ENCODE data around the gene RBM20. TPM values are rescaled to one million over a fixed set of nuclear protein-coding genes. Genes with fewer than 3 reads are reported as not detected.

RBM20 gene
- total RNA-seq, 1 experiment from 2014 or later: 0.10 TPM

DNA sequence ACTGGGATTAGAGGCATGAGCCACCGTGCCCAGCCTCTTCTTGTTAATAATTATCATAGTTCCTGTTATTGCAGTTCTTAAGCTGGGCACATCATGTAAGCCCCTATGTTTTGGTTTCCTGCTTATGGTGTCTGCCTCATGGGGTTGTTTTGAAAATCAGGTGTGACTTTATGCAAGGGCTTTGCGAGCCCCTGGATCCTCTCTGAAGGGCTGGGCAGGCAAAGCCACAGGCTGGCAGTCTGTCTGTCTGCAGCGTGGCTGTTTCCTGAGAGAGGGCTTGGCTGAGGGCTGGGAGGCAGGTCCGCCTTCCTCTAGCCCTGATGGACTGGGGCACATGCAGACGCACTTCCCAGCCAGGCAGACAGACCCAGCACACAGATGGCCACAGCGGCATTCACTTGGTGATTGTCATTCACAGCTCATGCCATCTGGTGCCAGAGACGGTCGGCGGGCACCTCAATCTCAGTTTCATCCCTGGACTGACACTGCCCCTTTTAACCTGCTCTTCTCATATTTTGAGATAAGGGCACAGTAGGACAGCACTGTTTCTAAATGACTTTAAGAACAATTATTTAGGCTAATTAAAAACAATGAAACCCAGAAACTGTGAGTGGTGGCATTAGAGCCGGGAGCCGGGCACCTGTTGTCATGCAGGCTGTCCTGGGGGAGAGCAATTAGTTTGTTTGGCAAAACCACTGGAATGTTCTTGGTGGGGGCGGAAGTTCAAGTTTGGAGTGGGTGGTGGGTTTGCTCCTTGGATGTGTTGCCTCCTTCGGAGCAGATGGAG, 35.5 kb downstream of the RBM20 start:
- BruUV-seq (replicated peaks): no TSS peak
- H3K36me3 ChIP-seq (ENCODE audit: control insufficient read depth, insufficient read depth, low read length): no peaks in the 10 kb centered on the region
- in situ Hi-C loops (cut with HindIII; ENCODE audit: low pct_unique_long_range_greater_than_20kb, low sequenced_read_pairs) (no loop called here), intact Hi-C loops (cut with micrococcal nuclease; ENCODE audit: unreplicated experiment) (loop anchor here (2.0 kb wide), 1 partner anchor 69 kb away; no protein-coding TSS in a partner anchor)
- H3K9me3 ChIP-seq (ENCODE audit: control insufficient read depth, insufficient read depth, low read depth, low read length): no peaks in the 10 kb centered on the region
- no peaks in the 10 kb centered on the region for H3K4me1 ChIP-seq (ENCODE audit: control insufficient read depth, insufficient read depth, low read length)
- peaks cover 32% of the 10 kb centered on the region for H3K27me3 ChIP-seq (ENCODE audit: control insufficient read depth, insufficient read depth, low read length)
- POLR2A ChIA-PET: no interaction called here
- ATAC-seq: 0 out of 2 replicates have a peak, but pooled peaks have one; percentile 43
- H3K4me3 ChIP-seq (ENCODE audit: low read depth in 2 of 2, low read length in 2 of 2): no peak overlapping the region
- TF ChIP-seq TCF7L2 (IDR thresholded peaks at IDR 0.05; ENCODE audit: low read depth, low read length) (no peak), SIN3A (IDR thresholded peaks at IDR 0.05; ENCODE audit: borderline replicate concordance, insufficient read depth, low read depth, low read length) (no peak), POLR2AphosphoS5 (IDR thresholded peaks at IDR 0.05; ENCODE audit: low read depth, low read length) (no peak)
- TF ChIP-seq, protein P1, sequence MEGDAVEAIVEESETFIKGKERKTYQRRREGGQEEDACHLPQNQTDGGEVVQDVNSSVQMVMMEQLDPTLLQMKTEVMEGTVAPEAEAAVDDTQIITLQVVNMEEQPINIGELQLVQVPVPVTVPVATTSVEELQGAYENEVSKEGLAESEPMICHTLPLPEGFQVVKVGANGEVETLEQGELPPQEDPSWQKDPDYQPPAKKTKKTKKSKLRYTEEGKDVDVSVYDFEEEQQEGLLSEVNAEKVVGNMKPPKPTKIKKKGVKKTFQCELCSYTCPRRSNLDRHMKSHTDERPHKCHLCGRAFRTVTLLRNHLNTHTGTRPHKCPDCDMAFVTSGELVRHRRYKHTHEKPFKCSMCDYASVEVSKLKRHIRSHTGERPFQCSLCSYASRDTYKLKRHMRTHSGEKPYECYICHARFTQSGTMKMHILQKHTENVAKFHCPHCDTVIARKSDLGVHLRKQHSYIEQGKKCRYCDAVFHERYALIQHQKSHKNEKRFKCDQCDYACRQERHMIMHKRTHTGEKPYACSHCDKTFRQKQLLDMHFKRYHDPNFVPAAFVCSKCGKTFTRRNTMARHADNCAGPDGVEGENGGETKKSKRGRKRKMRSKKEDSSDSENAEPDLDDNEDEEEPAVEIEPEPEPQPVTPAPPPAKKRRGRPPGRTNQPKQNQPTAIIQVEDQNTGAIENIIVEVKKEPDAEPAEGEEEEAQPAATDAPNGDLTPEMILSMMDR (IDR thresholded peaks at IDR 0.05): no peak
- TF ChIP-seq, protein P2, sequence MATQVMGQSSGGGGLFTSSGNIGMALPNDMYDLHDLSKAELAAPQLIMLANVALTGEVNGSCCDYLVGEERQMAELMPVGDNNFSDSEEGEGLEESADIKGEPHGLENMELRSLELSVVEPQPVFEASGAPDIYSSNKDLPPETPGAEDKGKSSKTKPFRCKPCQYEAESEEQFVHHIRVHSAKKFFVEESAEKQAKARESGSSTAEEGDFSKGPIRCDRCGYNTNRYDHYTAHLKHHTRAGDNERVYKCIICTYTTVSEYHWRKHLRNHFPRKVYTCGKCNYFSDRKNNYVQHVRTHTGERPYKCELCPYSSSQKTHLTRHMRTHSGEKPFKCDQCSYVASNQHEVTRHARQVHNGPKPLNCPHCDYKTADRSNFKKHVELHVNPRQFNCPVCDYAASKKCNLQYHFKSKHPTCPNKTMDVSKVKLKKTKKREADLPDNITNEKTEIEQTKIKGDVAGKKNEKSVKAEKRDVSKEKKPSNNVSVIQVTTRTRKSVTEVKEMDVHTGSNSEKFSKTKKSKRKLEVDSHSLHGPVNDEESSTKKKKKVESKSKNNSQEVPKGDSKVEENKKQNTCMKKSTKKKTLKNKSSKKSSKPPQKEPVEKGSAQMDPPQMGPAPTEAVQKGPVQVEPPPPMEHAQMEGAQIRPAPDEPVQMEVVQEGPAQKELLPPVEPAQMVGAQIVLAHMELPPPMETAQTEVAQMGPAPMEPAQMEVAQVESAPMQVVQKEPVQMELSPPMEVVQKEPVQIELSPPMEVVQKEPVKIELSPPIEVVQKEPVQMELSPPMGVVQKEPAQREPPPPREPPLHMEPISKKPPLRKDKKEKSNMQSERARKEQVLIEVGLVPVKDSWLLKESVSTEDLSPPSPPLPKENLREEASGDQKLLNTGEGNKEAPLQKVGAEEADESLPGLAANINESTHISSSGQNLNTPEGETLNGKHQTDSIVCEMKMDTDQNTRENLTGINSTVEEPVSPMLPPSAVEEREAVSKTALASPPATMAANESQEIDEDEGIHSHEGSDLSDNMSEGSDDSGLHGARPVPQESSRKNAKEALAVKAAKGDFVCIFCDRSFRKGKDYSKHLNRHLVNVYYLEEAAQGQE (IDR thresholded peaks at IDR 0.05; ENCODE audit: insufficient read depth in 1 of 2, low read depth in 2 of 2, low read length in 1 of 2): no peak
- CTCF ChIA-PET: no interaction called here
- H3K27ac ChIP-seq (ENCODE audit: low read length): no peak overlapping the region
- DNase-seq (ENCODE audit: low read depth, low spot score): no peak

DNA sequence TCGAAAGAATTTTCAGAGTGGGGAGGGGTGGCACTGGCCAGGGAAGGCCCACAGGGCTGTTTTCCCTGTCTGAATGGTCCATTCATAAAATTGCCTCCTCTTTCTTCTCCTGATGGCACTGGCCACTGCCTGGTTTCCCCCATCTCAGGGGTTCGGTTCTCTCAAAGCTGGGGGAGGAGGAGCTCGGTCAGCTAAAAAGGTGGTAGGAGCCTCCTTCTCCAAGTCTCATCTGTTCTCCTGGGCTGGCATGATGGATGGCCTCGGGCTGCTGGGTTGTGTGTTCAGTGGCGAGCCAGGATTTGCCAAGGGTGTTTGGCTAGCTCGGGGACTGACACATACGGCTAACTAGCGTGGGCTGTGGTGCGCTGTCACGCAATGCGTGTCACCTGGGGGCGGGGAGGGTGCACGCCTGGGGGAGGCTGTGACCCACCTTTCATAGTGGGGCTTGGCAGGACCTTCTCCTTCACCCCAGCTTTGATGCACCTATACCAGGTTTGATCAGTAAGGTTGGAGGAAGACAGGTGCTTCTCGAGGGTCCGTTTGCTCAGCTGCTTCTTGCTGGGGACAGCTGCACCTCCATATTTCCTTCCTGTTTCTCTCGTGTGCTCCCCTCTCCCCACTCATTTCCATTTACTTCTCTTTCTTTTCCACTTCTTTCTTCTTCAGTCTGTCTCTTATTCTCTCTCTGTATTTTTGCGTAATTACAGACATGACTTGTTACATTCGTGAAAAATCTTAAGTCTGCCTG, 36.3 kb downstream of the RBM20 start:
- H3K4me3 ChIP-seq (ENCODE audit: low read depth in 2 of 2, low read length in 2 of 2): no peak overlapping the region
- H3K27ac ChIP-seq (ENCODE audit: low read length): no peak overlapping the region
- BruUV-seq (replicated peaks): no TSS peak
- DNase-seq (ENCODE audit: low read depth, low spot score): no peak
- no peak for ATAC-seq
- H3K27me3 ChIP-seq (ENCODE audit: control insufficient read depth, insufficient read depth, low read length): peaks cover 29% of the 10 kb centered on the region
- ChIA-PET POLR2A (no interaction called here), CTCF (interaction anchor here (0.6 kb wide), 1 partner anchor 572 kb away, joined by 3 read pairs; no protein-coding TSS in a partner anchor)
- H3K9me3 ChIP-seq (ENCODE audit: control insufficient read depth, insufficient read depth, low read depth, low read length): no peaks in the 10 kb centered on the region
- intact Hi-C loops (cut with micrococcal nuclease; ENCODE audit: unreplicated experiment) (loop anchor here (2.0 kb wide), 1 partner anchor 70 kb away; no protein-coding TSS in a partner anchor), in situ Hi-C loops (cut with HindIII; ENCODE audit: low pct_unique_long_range_greater_than_20kb, low sequenced_read_pairs) (no loop called here)
- no peaks in the 10 kb centered on the region for H3K4me1 ChIP-seq (ENCODE audit: control insufficient read depth, insufficient read depth, low read length)
- TF ChIP-seq TCF7L2 (IDR thresholded peaks at IDR 0.05; ENCODE audit: low read depth, low read length): no peak
- TF ChIP-seq POLR2AphosphoS5 (IDR thresholded peaks at IDR 0.05; ENCODE audit: low read depth, low read length): no peak
- no peak for TF ChIP-seq SIN3A (IDR thresholded peaks at IDR 0.05; ENCODE audit: borderline replicate concordance, insufficient read depth, low read depth, low read length)
- TF ChIP-seq, protein P2 (IDR thresholded peaks at IDR 0.05; ENCODE audit: insufficient read depth in 1 of 2, low read depth in 2 of 2, low read length in 1 of 2): no peak
- TF ChIP-seq, protein P1 (IDR thresholded peaks at IDR 0.05): no peak
- no peaks in the 10 kb centered on the region for H3K36me3 ChIP-seq (ENCODE audit: control insufficient read depth, insufficient read depth, low read length)

All from Panc1 (cell line).